SJSA1 (cell line): ENCODE data around the gene MORN1. TPM values are rescaled to one million over a fixed set of nuclear protein-coding genes. Genes with fewer than 3 reads are reported as not detected.

Experiments
- DNase-seq, 2 experiments: peaks; one replicate each; pipeline ENCODE4 v3.0.0-alpha.2; 2015 to 2020; ENCODE audit warnings: low spot score in 2 of 2, low read depth in 1 of 2
- H3K27ac ChIP-seq: fragments of 250-450 bp; sonication (Bioruptor Pico); 2 replicates; pipeline ENCODE4 v1.5.1; 2020; ENCODE audit warnings: mild to moderate bottlenecking, moderate library complexity
- H3K27me3 ChIP-seq: fragments of 250-450 bp; sonication (Bioruptor Pico); replicated peaks from 2 replicates; pipeline ENCODE4 v1.5.1; 2020; ENCODE audit warnings: mild to moderate bottlenecking, moderate library complexity
- H3K36me3 ChIP-seq: fragments of 250-450 bp; sonication (Bioruptor Pico); 2 replicates; pipeline ENCODE4 v1.5.1; 2020; ENCODE audit warnings: mild to moderate bottlenecking
- H3K4me1 ChIP-seq: fragments of 250-450 bp; sonication (Bioruptor Pico); replicated peaks from 2 replicates; pipeline ENCODE4 v1.6.1; 2021; ENCODE audit warnings: mild to moderate bottlenecking
- H3K4me3 ChIP-seq: fragments of 250-450 bp; sonication (Bioruptor Pico); 2 replicates; pipeline ENCODE4 v1.5.1; 2020; ENCODE audit warnings: mild to moderate bottlenecking
- H3K9me3 ChIP-seq: fragments of 250-450 bp; sonication (Bioruptor Pico); replicated peaks from 2 replicates; pipeline ENCODE4 v1.5.1; 2020; ENCODE audit warnings: mild to moderate bottlenecking
- total RNA-seq: library from RNA; depleted of rRNA; stranded (reverse); fragments of >200 nt; shearing (Covaris generic); gene quantifications from 2 replicates; pipeline ENCODE4 v1.2.3, GENCODE V29; 2014

MORN1 gene
- total RNA-seq, 1 experiment from 2014 or later, result 5.0 TPM

- no peaks in the 10 kb centered on the region for H3K27me3 ChIP-seq
- peaks cover 78% of the 10 kb centered on the region for H3K36me3 ChIP-seq
- DNase-seq, result no peak
Measured at GRCh38 chr1:2406451-2407041, 15.2 kb upstream of the MORN1 start.

GRCh38 chr1:2405588-2406295 lies 14.4 kb upstream of the MORN1 start:
- no peak overlapping the region for H3K4me3 ChIP-seq
- H3K9me3 ChIP-seq, result no peaks in the 10 kb centered on the region
- no peak overlapping the region for H3K27ac ChIP-seq
- DNase-seq, result no peak
- H3K27me3 ChIP-seq, result no peaks in the 10 kb centered on the region
- peaks cover 83% of the 10 kb centered on the region for H3K36me3 ChIP-seq
- no peaks in the 10 kb centered on the region for H3K4me1 ChIP-seq

More at GRCh38 chr1:2406451-2407041, 15.2 kb upstream of the MORN1 start:
- H3K27ac ChIP-seq, result no peak overlapping the region
- peaks cover 3% of the 10 kb centered on the region for H3K4me1 ChIP-seq
- H3K9me3 ChIP-seq, result no peaks in the 10 kb centered on the region
- no peak overlapping the region for H3K4me3 ChIP-seq

- DNase-seq, result no peak
- Histone ChIP-seq H3K4me3 (no peak overlapping the region), H3K27me3 (no peaks in the 10 kb centered on the region), H3K9me3 (no peaks in the 10 kb centered on the region), H3K4me1 (0 out of 2 replicates have a peak, but pooled peaks cover 3% of the 10 kb centered on the region), H3K27ac (no peak overlapping the region), H3K36me3 (peaks cover 89% of the 10 kb centered on the region)
Measured at GRCh38 chr1:2404890-2405511, 13.6 kb upstream of the MORN1 start.

DNA sequence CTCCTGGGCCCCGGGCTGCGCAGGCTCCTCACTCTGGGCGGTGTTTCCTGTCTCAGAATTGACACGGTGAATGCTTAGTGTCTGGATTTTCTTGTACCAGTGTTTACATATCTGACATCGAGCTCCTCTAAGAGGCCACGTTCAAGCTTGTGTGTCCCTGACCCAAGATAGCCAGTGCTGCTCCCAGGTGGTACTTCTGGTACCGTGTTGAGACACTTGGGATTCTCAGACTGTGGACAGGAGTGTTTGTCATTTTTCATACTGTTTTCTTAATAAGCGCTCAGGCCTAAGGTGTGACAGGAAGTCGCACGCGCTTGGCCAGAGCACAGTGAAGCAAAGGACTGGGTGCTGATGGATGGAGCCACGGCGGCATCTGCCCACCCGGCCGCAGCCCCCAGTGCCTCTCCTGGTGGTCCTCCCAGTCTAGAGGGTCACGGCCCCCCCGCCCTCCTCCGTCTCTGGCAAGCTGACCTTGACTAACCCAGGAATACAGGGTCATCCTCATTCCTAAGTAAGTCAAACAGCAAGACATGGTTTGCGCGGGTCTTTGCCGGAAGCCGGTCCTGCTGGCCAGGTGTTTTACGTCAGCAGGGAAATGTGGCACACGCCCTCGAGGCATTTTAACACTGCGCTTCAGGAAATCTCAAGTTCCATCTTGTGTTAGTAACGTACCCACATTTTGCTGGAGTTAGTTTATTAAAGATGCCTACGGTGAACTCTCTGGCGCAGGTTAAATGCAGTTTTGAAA lies 13.0 kb upstream of the MORN1 start:
- H3K36me3 ChIP-seq, result peaks cover 89% of the 10 kb centered on the region
- H3K9me3 ChIP-seq, result no peaks in the 10 kb centered on the region
- no peak for DNase-seq
- H3K27me3 ChIP-seq, result no peaks in the 10 kb centered on the region
- no peak overlapping the region for H3K27ac ChIP-seq
- H3K4me1 ChIP-seq, result 0 out of 2 replicates have a peak, but pooled peaks cover 3% of the 10 kb centered on the region
- H3K4me3 ChIP-seq, result no peak overlapping the region

DNA sequence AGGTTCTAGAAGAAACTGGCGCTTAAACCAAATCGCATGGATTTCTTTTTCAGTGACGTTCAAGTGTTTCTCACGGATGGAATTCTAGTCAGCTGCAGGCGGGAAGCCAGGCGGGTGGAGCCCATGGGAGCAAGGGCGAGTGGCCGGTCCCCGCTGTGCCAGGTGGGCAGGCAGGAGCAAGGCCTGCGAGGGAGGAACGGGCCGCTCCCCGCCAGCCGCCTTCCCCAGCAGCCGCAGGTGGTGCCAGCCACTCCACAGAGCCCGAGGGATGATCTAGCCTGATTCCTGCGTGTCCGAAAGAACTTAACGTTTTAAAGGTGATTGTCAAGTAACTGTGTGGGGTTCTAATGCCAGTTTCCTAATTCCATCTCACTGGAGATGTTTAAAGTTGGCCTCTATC lies 11.9 kb upstream of the MORN1 start:
- Histone ChIP-seq H3K9me3 (no peaks in the 10 kb centered on the region), H3K36me3 (peaks cover 91% of the 10 kb centered on the region)
- DNase-seq, result no peak

DNA sequence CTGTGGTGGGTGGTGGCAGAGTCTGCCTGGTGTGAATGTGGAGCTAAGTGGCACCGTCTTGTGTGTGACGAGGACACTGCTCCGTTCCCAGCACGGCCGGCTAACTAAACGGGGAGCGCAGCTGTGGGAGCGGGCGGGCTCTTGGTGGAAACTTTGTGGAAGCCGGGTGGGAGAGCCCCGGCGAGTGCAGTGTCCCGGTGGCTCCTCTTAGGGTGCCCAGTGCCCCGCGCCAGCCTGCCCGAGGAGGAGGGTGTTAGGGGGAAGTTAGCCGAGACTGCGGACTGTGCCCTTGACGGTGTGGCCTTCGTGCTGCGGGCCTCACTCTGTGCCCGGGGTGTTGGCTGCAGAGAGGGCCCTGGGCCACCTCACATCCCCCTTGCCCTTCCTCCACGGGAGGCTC lies 11.1 kb upstream of the MORN1 start:
- Histone ChIP-seq H3K27ac (no peak overlapping the region), H3K4me3 (no peak overlapping the region), H3K27me3 (no peaks in the 10 kb centered on the region), H3K36me3 (peaks cover 96% of the 10 kb centered on the region), H3K9me3 (no peaks in the 10 kb centered on the region), H3K4me1 (0 out of 2 replicates have a peak, but pooled peaks cover 3% of the 10 kb centered on the region)
- DNase-seq, result no peak

More for the DNA sequence above, 11.9 kb upstream of the MORN1 start:
- Histone ChIP-seq H3K4me3 (no peak overlapping the region), H3K4me1 (0 out of 2 replicates have a peak, but pooled peaks cover 3% of the 10 kb centered on the region), H3K27me3 (no peaks in the 10 kb centered on the region), H3K27ac (no peak overlapping the region)

- Histone ChIP-seq H3K27me3 (no peaks in the 10 kb centered on the region), H3K36me3 (peaks cover 96% of the 10 kb centered on the region), H3K4me1 (0 out of 2 replicates have a peak, but pooled peaks cover 3% of the 10 kb centered on the region), H3K27ac (no peak overlapping the region), H3K9me3 (no peaks in the 10 kb centered on the region), H3K4me3 (no peak overlapping the region)
- DNase-seq, result no peak
Measured at GRCh38 chr1:2400950-2401649, 9.7 kb upstream of the MORN1 start.

- DNase-seq, result no peak
- H3K27ac ChIP-seq, result no peak overlapping the region
- H3K4me3 ChIP-seq, result no peak overlapping the region
- H3K4me1 ChIP-seq, result 0 out of 2 replicates have a peak, but pooled peaks cover 3% of the 10 kb centered on the region
- H3K27me3 ChIP-seq, result no peaks in the 10 kb centered on the region
- peaks cover 97% of the 10 kb centered on the region for H3K36me3 ChIP-seq
- H3K9me3 ChIP-seq, result no peaks in the 10 kb centered on the region
Measured at GRCh38 chr1:2400576-2400909, 9.2 kb upstream of the MORN1 start.

- no peak overlapping the region for H3K27ac ChIP-seq
- H3K4me1 ChIP-seq, result 0 out of 2 replicates have a peak, but pooled peaks cover 3% of the 10 kb centered on the region
- no peaks in the 10 kb centered on the region for H3K9me3 ChIP-seq
- H3K36me3 ChIP-seq, result peaks cover 97% of the 10 kb centered on the region
- H3K4me3 ChIP-seq, result no peak overlapping the region
- no peak for DNase-seq
- no peaks in the 10 kb centered on the region for H3K27me3 ChIP-seq
Measured at GRCh38 chr1:2399890-2400575, 8.7 kb upstream of the MORN1 start.

DNA sequence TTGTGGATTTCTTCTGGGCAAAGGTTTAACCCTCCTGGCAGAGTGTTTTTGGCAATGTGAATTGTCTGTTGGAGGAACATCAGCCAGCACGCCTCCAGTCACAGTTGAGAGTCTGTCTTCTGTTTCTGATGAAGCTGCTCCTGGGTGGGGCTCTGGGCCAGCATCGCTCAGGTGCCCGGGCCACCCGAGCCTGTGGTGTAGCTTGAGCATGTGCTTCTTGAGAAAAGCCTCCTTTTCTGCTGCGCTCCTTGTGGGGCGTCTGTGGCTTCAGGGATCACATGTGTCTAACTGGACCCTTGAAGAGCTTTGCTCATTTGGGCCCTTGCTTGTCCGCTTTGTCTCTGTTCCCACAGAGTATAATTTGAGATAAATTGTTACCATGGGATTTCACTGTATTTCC lies 7.5 kb upstream of the MORN1 start:
- Histone ChIP-seq H3K27me3 (no peaks in the 10 kb centered on the region), H3K4me3 (no peak overlapping the region), H3K27ac (no peak overlapping the region), H3K4me1 (0 out of 2 replicates have a peak, but pooled peaks cover 3% of the 10 kb centered on the region), H3K9me3 (no peaks in the 10 kb centered on the region), H3K36me3 (peaks cover 97% of the 10 kb centered on the region)
- no peak for DNase-seq

DNA sequence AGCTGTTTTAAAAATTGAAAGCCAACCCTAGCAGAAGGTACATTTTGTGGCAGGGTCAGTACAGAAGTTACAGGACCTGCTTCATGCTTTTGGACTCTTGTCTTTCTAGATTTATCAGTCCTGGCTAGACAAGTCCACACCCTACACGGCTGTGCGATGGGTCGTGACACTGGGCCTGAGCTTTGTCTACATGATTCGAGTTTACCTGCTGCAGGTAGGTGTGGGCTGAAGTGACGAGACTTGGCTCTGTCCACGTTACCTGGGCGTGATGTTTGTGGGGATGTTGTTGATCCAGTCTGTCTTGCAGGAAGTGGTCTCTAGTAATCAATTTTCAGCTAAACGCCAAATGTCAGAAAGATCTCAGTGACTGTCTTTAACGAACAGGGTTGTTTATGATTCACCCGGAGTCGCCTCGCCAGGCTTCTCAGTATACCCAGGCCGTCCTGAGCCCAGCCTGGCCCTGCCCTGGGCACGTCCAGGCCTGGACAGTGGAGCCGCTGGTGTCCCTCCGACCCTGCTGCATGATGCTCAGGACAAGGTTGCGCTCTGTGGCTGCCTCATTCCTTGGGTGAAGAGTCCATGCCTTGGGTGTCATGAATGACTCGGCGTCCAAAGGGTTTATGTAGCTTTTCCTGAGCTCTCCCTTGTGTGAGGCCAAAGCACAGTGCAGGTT lies 5.8 kb upstream of the MORN1 start:
- H3K9me3 ChIP-seq, result no peaks in the 10 kb centered on the region
- no peak overlapping the region for H3K27ac ChIP-seq
- H3K36me3 ChIP-seq, result peaks cover 96% of the 10 kb centered on the region
- H3K4me3 ChIP-seq, result no peak overlapping the region
- H3K27me3 ChIP-seq, result no peaks in the 10 kb centered on the region
- peaks cover 16% of the 10 kb centered on the region for H3K4me1 ChIP-seq
- no peak for DNase-seq

DNA sequence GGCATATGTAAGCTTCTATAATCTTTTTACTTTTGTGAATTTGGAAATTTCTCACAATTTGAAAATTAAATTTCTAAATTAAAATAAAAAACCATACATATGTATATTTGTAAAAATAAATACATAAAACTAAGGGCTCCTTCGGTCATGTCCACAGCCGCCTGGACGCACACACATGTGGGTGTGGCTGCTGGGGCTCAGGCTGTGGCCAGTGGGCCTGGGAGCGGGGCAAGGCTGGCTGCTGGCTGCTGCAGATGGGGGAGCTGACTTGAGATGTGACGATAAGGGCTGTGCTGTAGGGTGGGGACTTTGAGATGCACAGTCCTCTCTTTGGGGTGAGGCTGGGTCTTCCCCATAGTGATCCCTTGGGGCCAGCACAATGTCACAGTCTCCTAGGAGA lies 5.1 kb upstream of the MORN1 start:
- Histone ChIP-seq H3K4me1 (peaks cover 16% of the 10 kb centered on the region), H3K36me3 (peaks cover 90% of the 10 kb centered on the region), H3K27me3 (no peaks in the 10 kb centered on the region)

More for the DNA sequence above, 5.1 kb upstream of the MORN1 start:
- no peak overlapping the region for H3K27ac ChIP-seq
- H3K9me3 ChIP-seq, result no peaks in the 10 kb centered on the region
- H3K4me3 ChIP-seq, result no peak overlapping the region
- no peak for DNase-seq
